Measurements from ENCODE around the gene GALNT11.
"Not testable (repeated sequence)": the region's sequence is repeated elsewhere in the genome, so short reads cannot be mapped to it uniquely, and the experiment has no call there.

GALNT11 gene

GRCh38 chr7:152027491-152028365, 2.3 kb downstream of the GALNT11 start:
- H3K27me3 ChIP-seq (ENCODE audit: control insufficient read depth in 1 of 2, insufficient read depth in 1 of 2, low read length in 2 of 2); H2BK12ac ChIP-seq (ENCODE audit: low read length in 2 of 2); H3K27ac ChIP-seq (ENCODE audit: low read length, poor library complexity, severe bottlenecking); H3K18ac ChIP-seq (ENCODE audit: low read depth in 1 of 2, low read length in 2 of 2); H3K4me2 ChIP-seq (ENCODE audit: low read length, poor library complexity, severe bottlenecking); H3K9me3 ChIP-seq (ENCODE audit: control insufficient read depth, low read length); H4K91ac ChIP-seq (ENCODE audit: low read length); H2AFZ ChIP-seq (ENCODE audit: low read depth, low read length); H2BK15ac ChIP-seq (ENCODE audit: low read depth, poor library complexity, severe bottlenecking); H3K4me3 ChIP-seq (ENCODE audit: insufficient read depth in 1 of 2, low read depth in 1 of 2, low read length in 2 of 2); H2BK120ac ChIP-seq (ENCODE audit: low read depth, low read length); H3K4me1 ChIP-seq (ENCODE audit: control insufficient read depth, insufficient read depth, low read depth, low read length); H2AK5ac ChIP-seq (ENCODE audit: low read length, severe bottlenecking); H3K4ac ChIP-seq (ENCODE audit: low read depth in 1 of 2, low read length in 2 of 2); DNase-seq; H3K9ac ChIP-seq (ENCODE audit: low read length); H3K14ac ChIP-seq (ENCODE audit: low read length in 2 of 2); H4K8ac ChIP-seq (ENCODE audit: low read length); H3K23ac ChIP-seq (ENCODE audit: low read length in 2 of 2); H2BK5ac ChIP-seq (ENCODE audit: low read depth, low read length, poor library complexity, severe bottlenecking): not testable (repeated sequence)
- Histone ChIP-seq H3K36me3 (ENCODE audit: control insufficient read depth in 1 of 2, insufficient read depth in 2 of 2, low read depth in 1 of 2, low read length in 2 of 2) (peaks cover 4 to 17% of the 10 kb centered on the region in 2 experiments), H3K79me1 (replicated peaks; ENCODE audit: low read length, poor library complexity, severe bottlenecking) (peaks cover 19% of the 10 kb centered on the region)
- WGBS: 99% methylated on average over 20 of the region's 20 CpGs

GRCh38 chr7:152030059-152030458, 4.6 kb downstream of the GALNT11 start:
- H2AK5ac ChIP-seq (ENCODE audit: low read length, severe bottlenecking); H2BK5ac ChIP-seq (ENCODE audit: low read depth, low read length, poor library complexity, severe bottlenecking); H4K8ac ChIP-seq (ENCODE audit: low read length); H3K9ac ChIP-seq (ENCODE audit: low read length); H3K9me3 ChIP-seq (ENCODE audit: control insufficient read depth, low read length); H3K4me3 ChIP-seq (ENCODE audit: insufficient read depth in 1 of 2, low read depth in 1 of 2, low read length in 2 of 2); H2BK120ac ChIP-seq (ENCODE audit: low read depth, low read length); H3K4me2 ChIP-seq (ENCODE audit: low read length, poor library complexity, severe bottlenecking); H3K4me1 ChIP-seq (ENCODE audit: control insufficient read depth, insufficient read depth, low read depth, low read length); H4K91ac ChIP-seq (ENCODE audit: low read length); H2AFZ ChIP-seq (ENCODE audit: low read depth, low read length); H3K23ac ChIP-seq (ENCODE audit: low read length in 2 of 2); H3K27me3 ChIP-seq (ENCODE audit: control insufficient read depth in 1 of 2, insufficient read depth in 1 of 2, low read length in 2 of 2); H3K4ac ChIP-seq (ENCODE audit: low read depth in 1 of 2, low read length in 2 of 2); H3K14ac ChIP-seq (ENCODE audit: low read length in 2 of 2); H3K18ac ChIP-seq (ENCODE audit: low read depth in 1 of 2, low read length in 2 of 2); H2BK15ac ChIP-seq (ENCODE audit: low read depth, poor library complexity, severe bottlenecking); H2BK12ac ChIP-seq (ENCODE audit: low read length in 2 of 2); H3K27ac ChIP-seq (ENCODE audit: low read length, poor library complexity, severe bottlenecking): not testable (repeated sequence)
- peak; percentile 74 for DNase-seq
- WGBS: 69% methylated on average over 9 of the region's 10 CpGs
- peaks cover 24% of the 10 kb centered on the region for H3K79me1 ChIP-seq (replicated peaks; ENCODE audit: low read length, poor library complexity, severe bottlenecking)
- peaks cover 4 to 17% of the 10 kb centered on the region in 2 experiments for H3K36me3 ChIP-seq (ENCODE audit: control insufficient read depth in 1 of 2, insufficient read depth in 2 of 2, low read depth in 1 of 2, low read length in 2 of 2)

- H3K23ac ChIP-seq (ENCODE audit: low read length in 2 of 2): not testable (repeated sequence)
These were observed 5.2 kb downstream of the GALNT11 start for GRCh38 chr7:152030639-152031038.

GRCh38 chr7:152035817-152036216, 10.3 kb downstream of the GALNT11 start:
- H2AFZ ChIP-seq (ENCODE audit: low read depth, low read length): no peak overlapping the region
- peaks cover 3% of the 10 kb centered on the region for H3K4me1 ChIP-seq (ENCODE audit: control insufficient read depth, insufficient read depth, low read depth, low read length)
- H3K14ac ChIP-seq (ENCODE audit: low read length in 2 of 2): peak overlapping the region in 1 of 2 experiments; percentile 20
- no peak overlapping the region for H2BK5ac ChIP-seq (ENCODE audit: low read depth, low read length, poor library complexity, severe bottlenecking)
- peaks cover 15% of the 10 kb centered on the region for H3K9me3 ChIP-seq (ENCODE audit: control insufficient read depth, low read length)
- no peak overlapping the region for H2AK5ac ChIP-seq (ENCODE audit: low read length, severe bottlenecking)
- H3K36me3 ChIP-seq (ENCODE audit: control insufficient read depth in 1 of 2, insufficient read depth in 2 of 2, low read depth in 1 of 2, low read length in 2 of 2): no peaks in the 10 kb centered on the region
- peaks cover 23% of the 10 kb centered on the region for H3K79me1 ChIP-seq (replicated peaks; ENCODE audit: low read length, poor library complexity, severe bottlenecking)
- no peak overlapping the region for H3K4me3 ChIP-seq (ENCODE audit: insufficient read depth in 1 of 2, low read depth in 1 of 2, low read length in 2 of 2)
- H3K18ac ChIP-seq (ENCODE audit: low read depth in 1 of 2, low read length in 2 of 2): no peak overlapping the region
- no peak overlapping the region for H2BK12ac ChIP-seq (ENCODE audit: low read length in 2 of 2)
- H3K23ac ChIP-seq (ENCODE audit: low read length in 2 of 2): no peak overlapping the region
- H3K4ac ChIP-seq (ENCODE audit: low read depth in 1 of 2, low read length in 2 of 2): no peak overlapping the region
- no peak overlapping the region for H3K4me2 ChIP-seq (ENCODE audit: low read length, poor library complexity, severe bottlenecking)
- no peaks in the 10 kb centered on the region for H3K27me3 ChIP-seq (ENCODE audit: control insufficient read depth in 1 of 2, insufficient read depth in 1 of 2, low read length in 2 of 2)
- no peak overlapping the region for H3K27ac ChIP-seq (ENCODE audit: low read length, poor library complexity, severe bottlenecking)
- 83% methylated on average over 5 of the region's 5 CpGs for WGBS
- no peak for DNase-seq
- no peak overlapping the region for H4K8ac ChIP-seq (ENCODE audit: low read length)
- no peak overlapping the region for H3K9ac ChIP-seq (ENCODE audit: low read length)
- no peak overlapping the region for H2BK120ac ChIP-seq (ENCODE audit: low read depth, low read length)
- no peak overlapping the region for H2BK15ac ChIP-seq (ENCODE audit: low read depth, poor library complexity, severe bottlenecking)
- H4K91ac ChIP-seq (ENCODE audit: low read length): no peak overlapping the region

More at GRCh38 chr7:152030639-152031038, 5.2 kb downstream of the GALNT11 start:
- H3K4me1 ChIP-seq (ENCODE audit: control insufficient read depth, insufficient read depth, low read depth, low read length); H4K8ac ChIP-seq (ENCODE audit: low read length); H3K4ac ChIP-seq (ENCODE audit: low read depth in 1 of 2, low read length in 2 of 2); H3K18ac ChIP-seq (ENCODE audit: low read depth in 1 of 2, low read length in 2 of 2); H3K27me3 ChIP-seq (ENCODE audit: control insufficient read depth in 1 of 2, insufficient read depth in 1 of 2, low read length in 2 of 2); H2BK12ac ChIP-seq (ENCODE audit: low read length in 2 of 2); H3K9ac ChIP-seq (ENCODE audit: low read length); H2AK5ac ChIP-seq (ENCODE audit: low read length, severe bottlenecking); H2BK120ac ChIP-seq (ENCODE audit: low read depth, low read length); H2AFZ ChIP-seq (ENCODE audit: low read depth, low read length); H3K14ac ChIP-seq (ENCODE audit: low read length in 2 of 2); H3K9me3 ChIP-seq (ENCODE audit: control insufficient read depth, low read length); H2BK5ac ChIP-seq (ENCODE audit: low read depth, low read length, poor library complexity, severe bottlenecking); H3K4me3 ChIP-seq (ENCODE audit: insufficient read depth in 1 of 2, low read depth in 1 of 2, low read length in 2 of 2); H2BK15ac ChIP-seq (ENCODE audit: low read depth, poor library complexity, severe bottlenecking); H3K4me2 ChIP-seq (ENCODE audit: low read length, poor library complexity, severe bottlenecking); H4K91ac ChIP-seq (ENCODE audit: low read length); H3K27ac ChIP-seq (ENCODE audit: low read length, poor library complexity, severe bottlenecking); DNase-seq: not testable (repeated sequence)
- Histone ChIP-seq H3K36me3 (ENCODE audit: control insufficient read depth in 1 of 2, insufficient read depth in 2 of 2, low read depth in 1 of 2, low read length in 2 of 2) (peaks cover 4 to 17% of the 10 kb centered on the region in 2 experiments), H3K79me1 (replicated peaks; ENCODE audit: low read length, poor library complexity, severe bottlenecking) (peaks cover 24% of the 10 kb centered on the region)
- 100% methylated on average over 1 of the region's 1 CpG for WGBS
